ENCODE results near the gene PFDN6.
"Not testable (repeated sequence)": the region's sequence is repeated elsewhere in the genome, so short reads cannot be mapped to it uniquely, and the experiment has no call there.

Gene PFDN6

GRCh38 chr6:33288921-33289783, at the start of gene PFDN6, which contains the start of gene WDR46:
TSS of gene PFDN6 (plus strand) at chr6:33289601. CDS start at chr6:33289857, 256 bp downstream.
TSS of gene WDR46 (minus strand) at chr6:33289239. CDS start at chr6:33289170, 69 bp downstream.
- no peak for FAIRE-seq

- FAIRE-seq = no peak
These were observed 47.4 kb upstream of the PFDN6 start for GRCh38 chr6:33241968-33242367.

- no peak for FAIRE-seq
These were observed 45.9 kb upstream of the PFDN6 start for GRCh38 chr6:33243476-33243875.

GRCh38 chr6:33247977-33248642, 41.3 kb upstream of the PFDN6 start:
- no peak for FAIRE-seq

GRCh38 chr6:33248643-33248931, 40.8 kb upstream of the PFDN6 start:
- FAIRE-seq = no peak

- FAIRE-seq = peak; percentile 38
These were observed 40.3 kb upstream of the PFDN6 start for GRCh38 chr6:33248932-33249731.

GRCh38 chr6:33249732-33250630, 39.4 kb upstream of the PFDN6 start:
- no peak for FAIRE-seq

- FAIRE-seq = no peak
These were observed 38.7 kb upstream of the PFDN6 start for GRCh38 chr6:33250731-33251130.

- FAIRE-seq = no peak
These were observed 37.9 kb upstream of the PFDN6 start for GRCh38 chr6:33251395-33252012.

- FAIRE-seq = no peak
These were observed 36.6 kb upstream of the PFDN6 start for GRCh38 chr6:33252759-33253158.

- FAIRE-seq = no peak
These were observed 34.8 kb upstream of the PFDN6 start for GRCh38 chr6:33254591-33254990.

GRCh38 chr6:33259032-33259431, 30.4 kb upstream of the PFDN6 start:
- FAIRE-seq = no peak

- FAIRE-seq = not testable (repeated sequence)
These were observed 26.9 kb upstream of the PFDN6 start for GRCh38 chr6:33262490-33262889.

GRCh38 chr6:33264015-33264414, 25.4 kb upstream of the PFDN6 start:
- FAIRE-seq = no peak

GRCh38 chr6:33271117-33271467, 18.3 kb upstream of the PFDN6 start:
- FAIRE-seq = no peak

GRCh38 chr6:33271468-33272274, 17.7 kb upstream of the PFDN6 start, which contains the start of the genes RPS18 and VPS52:
TSS of gene RPS18 (plus strand) at chr6:33272075. CDS start at chr6:33272120, 45 bp downstream.
TSS of gene VPS52 (minus strand) at chr6:33271876. CDS start at chr6:33271675, 201 bp downstream.
- FAIRE-seq = no peak

- FAIRE-seq = no peak
These were observed 16.9 kb upstream of the PFDN6 start for GRCh38 chr6:33272275-33273128.

- FAIRE-seq = no peak
These were observed 16.1 kb upstream of the PFDN6 start for GRCh38 chr6:33273129-33273923.
